ENCODE results near the gene ELAVL1.

ELAVL1 gene

DNA sequence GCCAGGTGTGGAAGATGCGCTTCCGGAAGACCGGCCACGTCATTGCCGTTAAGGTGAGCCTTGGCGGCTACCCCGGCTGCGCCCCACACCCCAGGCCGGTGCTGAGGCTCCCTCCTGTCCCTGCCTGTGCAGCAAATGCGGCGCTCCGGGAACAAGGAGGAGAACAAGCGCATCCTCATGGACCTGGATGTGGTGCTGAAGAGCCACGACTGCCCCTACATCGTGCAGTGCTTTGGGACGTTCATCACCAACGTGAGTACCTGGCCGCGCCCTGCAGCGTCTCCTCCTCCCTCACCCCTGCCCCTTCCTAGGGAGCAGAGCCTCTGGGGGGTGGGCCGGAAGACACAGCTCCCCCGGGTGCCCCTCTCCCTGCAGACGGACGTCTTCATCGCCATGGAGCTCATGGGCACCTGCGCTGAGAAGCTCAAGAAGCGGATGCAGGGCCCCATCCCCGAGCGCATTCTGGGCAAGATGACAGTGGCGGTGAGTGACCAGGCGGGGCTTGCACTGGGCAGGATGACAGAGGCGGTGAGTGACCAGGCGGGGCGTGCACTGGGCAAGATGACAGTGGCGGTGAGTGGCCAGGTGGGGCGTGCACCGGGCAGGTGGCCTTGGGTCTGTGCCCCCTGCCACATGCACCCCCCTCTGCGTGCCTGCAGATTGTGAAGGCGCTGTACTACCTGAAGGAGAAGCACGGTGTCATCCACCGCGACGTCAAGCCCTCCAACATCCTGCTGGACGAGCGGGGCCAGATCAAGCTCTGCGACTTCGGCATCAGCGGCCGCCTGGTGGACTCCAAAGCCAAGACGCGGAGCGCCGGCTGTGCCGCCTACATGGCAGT, 94.9 kb downstream of the ELAVL1 start:
- Histone ChIP-seq H3K9me3 (ENCODE audit: control insufficient read depth, low read length) (no peaks in the 10 kb centered on the region), H3K9ac (ENCODE audit: low read length) (no peak overlapping the region), H3K4me1 (ENCODE audit: control insufficient read depth, insufficient read depth, low read length) (peaks cover 2% of the 10 kb centered on the region), H3K36me3 (ENCODE audit: control insufficient read depth, insufficient read depth, low read length, severe bottlenecking) (peaks cover 35% of the 10 kb centered on the region), H3K27me3 (replicated peaks; ENCODE audit: control insufficient read depth, insufficient read depth, low read length) (no peaks in the 10 kb centered on the region), H3K4me3 (ENCODE audit: low read length) (no peak overlapping the region)
- DNase-seq (ENCODE audit: low read depth): no peak

- Histone ChIP-seq H3K9ac (ENCODE audit: low read length) (no peak overlapping the region), H3K4me3 (ENCODE audit: low read length) (no peak overlapping the region), H3K36me3 (ENCODE audit: control insufficient read depth, insufficient read depth, low read length, severe bottlenecking) (peaks cover 35% of the 10 kb centered on the region), H3K9me3 (ENCODE audit: control insufficient read depth, low read length) (no peaks in the 10 kb centered on the region), H3K4me1 (ENCODE audit: control insufficient read depth, insufficient read depth, low read length) (peaks cover 10% of the 10 kb centered on the region), H3K27me3 (replicated peaks; ENCODE audit: control insufficient read depth, insufficient read depth, low read length) (no peaks in the 10 kb centered on the region)
- DNase-seq (ENCODE audit: low read depth): no peak
Measured at GRCh38 chr19:7909471-7910067, 95.9 kb downstream of the ELAVL1 start.

DNA sequence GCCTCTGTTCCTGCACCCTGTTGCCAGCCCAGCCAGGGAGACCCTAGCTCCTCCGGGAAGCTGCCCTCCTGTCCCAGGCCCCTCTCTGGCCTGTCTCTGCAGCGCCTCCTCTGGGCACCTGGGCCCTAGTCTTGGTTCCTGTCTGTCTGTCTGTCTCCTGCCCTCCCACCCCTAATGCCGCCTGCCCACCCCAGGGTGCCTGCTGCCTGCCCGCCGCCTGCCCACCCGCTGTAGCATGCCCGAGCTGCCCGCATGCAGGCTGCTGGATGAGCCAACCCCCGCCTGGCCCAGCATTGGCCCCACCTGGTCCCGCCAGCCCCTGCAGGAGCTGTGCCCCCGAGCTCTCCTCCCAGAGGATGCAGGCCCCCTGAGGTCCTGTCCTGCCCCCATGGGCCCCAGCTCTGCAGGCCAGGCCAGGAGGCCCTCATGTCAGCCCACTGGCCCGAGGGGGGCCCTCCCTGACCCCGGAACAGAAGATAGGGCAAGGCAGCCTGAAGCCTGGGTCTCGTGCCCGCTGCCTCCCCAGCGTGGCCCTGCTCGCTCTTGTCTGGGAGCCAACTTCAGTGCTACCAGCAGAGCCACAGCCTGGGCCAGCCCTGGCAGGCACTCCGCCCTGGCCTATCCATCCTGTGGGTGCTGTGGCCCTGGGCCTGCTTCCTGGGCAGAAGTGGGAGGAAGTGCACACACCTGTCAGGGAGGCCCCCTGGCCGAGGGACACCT, 96.5 kb downstream of the ELAVL1 start:
- no peak overlapping the region for H3K9ac ChIP-seq (ENCODE audit: low read length)
- no peak overlapping the region for H3K4me3 ChIP-seq (ENCODE audit: low read length)
- no peak for DNase-seq (ENCODE audit: low read depth)
- no peaks in the 10 kb centered on the region for H3K27me3 ChIP-seq (replicated peaks; ENCODE audit: control insufficient read depth, insufficient read depth, low read length)
- H3K9me3 ChIP-seq (ENCODE audit: control insufficient read depth, low read length): no peaks in the 10 kb centered on the region
- H3K4me1 ChIP-seq (ENCODE audit: control insufficient read depth, insufficient read depth, low read length): peaks cover 12% of the 10 kb centered on the region
- H3K36me3 ChIP-seq (ENCODE audit: control insufficient read depth, insufficient read depth, low read length, severe bottlenecking): peaks cover 35% of the 10 kb centered on the region

All from adipocyte (in vitro differentiated cells).